Transverse colon (tissue), 3 donors: ENCODE data around the gene SMIM10L2A.

Experiments used
- EP300 ChIP-seq: sonication (generic); formaldehyde crosslinking; IDR thresholded peaks from one replicate; pipeline ENCODE4 v1.6.1; 2017; ENCODE audit warnings: antibody characterized with exemption, low read depth
- POLR2A ChIP-seq: fragments of 450-650 bp; IDR thresholded peaks from one replicate; pipeline ENCODE4 v1.6.1; 2016; ENCODE audit warnings: antibody characterized with exemption, mild to moderate bottlenecking, moderate library complexity
- TF ChIP-seq, protein P1 (sequence below), 5 experiments: fragments of 200-600 bp in 3 of 5; fragments of 450-650 bp in 2 of 5; sonication (generic) in 3 of 5; IDR thresholded peaks; 1 replicate in 2 of 5; 2 replicates in 3 of 5; pipeline ENCODE4 v1.5.1; 2016 to 2017; ENCODE audit warnings: antibody characterized with exemption in 5 of 5, inconsistent platforms in 3 of 5, mild to moderate bottlenecking in 2 of 5, moderate library complexity in 1 of 5

DNA sequence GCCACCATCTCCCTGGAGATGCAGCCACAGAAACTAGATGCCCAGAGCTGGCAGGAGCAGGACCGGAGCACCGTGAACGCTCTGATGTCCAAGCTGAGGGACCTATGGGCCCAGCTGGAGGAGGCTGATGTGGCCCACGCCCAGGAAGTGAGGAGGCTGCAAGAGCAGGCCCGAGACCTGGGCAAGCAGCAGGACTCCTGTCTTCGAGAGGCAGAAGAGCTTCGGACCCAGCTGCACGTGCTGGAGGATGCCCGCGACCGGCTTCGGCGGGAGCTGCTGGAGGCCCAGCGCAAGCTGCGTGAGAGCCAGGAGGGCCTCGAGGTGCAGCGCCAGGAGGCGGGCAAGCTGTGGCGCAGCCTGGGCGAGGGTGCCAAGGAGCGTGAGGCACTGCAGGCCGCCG is 14.2 kb downstream of the SMIM10L2A start:
- TF ChIP-seq, protein P1, sequence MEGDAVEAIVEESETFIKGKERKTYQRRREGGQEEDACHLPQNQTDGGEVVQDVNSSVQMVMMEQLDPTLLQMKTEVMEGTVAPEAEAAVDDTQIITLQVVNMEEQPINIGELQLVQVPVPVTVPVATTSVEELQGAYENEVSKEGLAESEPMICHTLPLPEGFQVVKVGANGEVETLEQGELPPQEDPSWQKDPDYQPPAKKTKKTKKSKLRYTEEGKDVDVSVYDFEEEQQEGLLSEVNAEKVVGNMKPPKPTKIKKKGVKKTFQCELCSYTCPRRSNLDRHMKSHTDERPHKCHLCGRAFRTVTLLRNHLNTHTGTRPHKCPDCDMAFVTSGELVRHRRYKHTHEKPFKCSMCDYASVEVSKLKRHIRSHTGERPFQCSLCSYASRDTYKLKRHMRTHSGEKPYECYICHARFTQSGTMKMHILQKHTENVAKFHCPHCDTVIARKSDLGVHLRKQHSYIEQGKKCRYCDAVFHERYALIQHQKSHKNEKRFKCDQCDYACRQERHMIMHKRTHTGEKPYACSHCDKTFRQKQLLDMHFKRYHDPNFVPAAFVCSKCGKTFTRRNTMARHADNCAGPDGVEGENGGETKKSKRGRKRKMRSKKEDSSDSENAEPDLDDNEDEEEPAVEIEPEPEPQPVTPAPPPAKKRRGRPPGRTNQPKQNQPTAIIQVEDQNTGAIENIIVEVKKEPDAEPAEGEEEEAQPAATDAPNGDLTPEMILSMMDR (IDR thresholded peaks at IDR 0.05): no peak
- TF ChIP-seq POLR2A: no peak
- TF ChIP-seq EP300: no peak
